IPS-NIHi7 (cell line): ENCODE measurements around the gene PLCB3.

Source experiments
- DNase-seq: peaks from one replicate; pipeline ENCODE4 v3.0.0; 2012; ENCODE audit warnings: mixed read lengths; ENCODE audit errors: extremely low spot score

The PLCB3 gene

GRCh38 chr11:64251016-64251752, at the start of gene PLCB3:
PLCB3 (plus strand) TSS chr11:64251530; CDS start chr11:64251650, 120 bp downstream.
- DNase-seq: peak; percentile 80

GRCh38 chr11:64201543-64201942, 49.8 kb upstream of the PLCB3 start:
- no peak for DNase-seq

GRCh38 chr11:64202992-64203391, 48.3 kb upstream of the PLCB3 start:
- DNase-seq: no peak

GRCh38 chr11:64203421-64204079, 47.8 kb upstream of the PLCB3 start:
- no peak for DNase-seq

GRCh38 chr11:64204080-64204440, 47.3 kb upstream of the PLCB3 start:
- no peak for DNase-seq

GRCh38 chr11:64204464-64204989, 46.8 kb upstream of the PLCB3 start:
- DNase-seq: peak; percentile 91

GRCh38 chr11:64206457-64207255, 44.7 kb upstream of the PLCB3 start, which contains the start of gene FERMT3:
FERMT3 (plus strand) TSS chr11:64206721; CDS start chr11:64207365, 644 bp downstream.
- DNase-seq: no peak

GRCh38 chr11:64207256-64208085, 43.9 kb upstream of the PLCB3 start:
- DNase-seq: no peak

- DNase-seq: no peak
Observed at GRCh38 chr11:64208086-64208795, 43.1 kb upstream of the PLCB3 start.

GRCh38 chr11:64208796-64209562, 42.4 kb upstream of the PLCB3 start:
- DNase-seq: no peak

- no peak for DNase-seq
Observed at GRCh38 chr11:64209563-64209843, 41.8 kb upstream of the PLCB3 start.

GRCh38 chr11:64210301-64211020, 40.9 kb upstream of the PLCB3 start:
- no peak for DNase-seq

- DNase-seq: no peak
Observed at GRCh38 chr11:64211181-64211872, 40.0 kb upstream of the PLCB3 start.

- DNase-seq: no peak
Observed at GRCh38 chr11:64216879-64217278, 34.5 kb upstream of the PLCB3 start.

GRCh38 chr11:64218628-64219353, 32.5 kb upstream of the PLCB3 start:
- no peak for DNase-seq

- no peak for DNase-seq
Observed at GRCh38 chr11:64219354-64219684, 32.0 kb upstream of the PLCB3 start.

- DNase-seq: no peak
Observed at GRCh38 chr11:64219755-64220154, 31.6 kb upstream of the PLCB3 start.

- no peak for DNase-seq
Observed at GRCh38 chr11:64220271-64220670, 31.1 kb upstream of the PLCB3 start.
